Common myeloid progenitor, CD34-positive (primary cell): ENCODE results near the gene KRABD2.

Source experiments
- CTCF ChIA-PET: fragments of 350-600 bp; sonication (Branson Sonifier 250); formaldehyde crosslinking; loops from one replicate; lab custom pipeline; 2021; ENCODE audit warnings: antibody characterized with exemption; lab: Charles Lee
- POLR2A ChIA-PET: fragments of 350-600 bp; sonication (Branson Sonifier 250); formaldehyde crosslinking; loops from one replicate; lab custom pipeline; 2021; ENCODE audit warnings: antibody characterized with exemption; lab: Charles Lee
- DNase-seq, 3 donors: peaks; one replicate each; pipeline versions ENCODE4 v3.0.0 to v3.0.0-alpha.2; 2013
- H3K27ac ChIP-seq, 2 experiments: 1 replicate in 1 of 2; 2 replicates in 1 of 2; pipeline ENCODE4 v1.7.0; 2013; ENCODE audit warnings: inconsistent platforms in 2 of 2, low read length in 2 of 2, mild to moderate bottlenecking in 2 of 2, low read depth in 1 of 2, moderate library complexity in 1 of 2; ENCODE audit not compliant: severe bottlenecking in 2 of 2, insufficient read depth in 1 of 2, poor library complexity in 1 of 2
- H3K27me3 ChIP-seq, 5 experiments: replicated peaks in 2 of 5; 1 replicate in 3 of 5; 2 replicates in 2 of 5; pipeline versions ENCODE4 v1.6.1 to v1.7.0; 2013; ENCODE audit warnings: low read length in 4 of 5, mild to moderate bottlenecking in 2 of 5, moderate library complexity in 2 of 5, inconsistent platforms in 1 of 5; ENCODE audit not compliant: insufficient read depth in 5 of 5, control insufficient read depth in 4 of 5
- H3K36me3 ChIP-seq, 4 experiments: 1 replicate in 2 of 4; 2 replicates in 2 of 4; pipeline versions ENCODE4 v1.6.1 to v1.7.0; 2013; ENCODE audit warnings: low read length in 3 of 4, control low read depth in 1 of 4, mild to moderate bottlenecking in 1 of 4; ENCODE audit not compliant: control insufficient read depth in 4 of 4, insufficient read depth in 4 of 4
- H3K4me1 ChIP-seq, 4 experiments: 1 replicate in 3 of 4; 2 replicates in 1 of 4; pipeline versions ENCODE4 v1.6.1 to v1.7.1; 2013; ENCODE audit warnings: low read length in 3 of 4, mild to moderate bottlenecking in 3 of 4, control low read depth in 1 of 4, inconsistent platforms in 1 of 4, moderate library complexity in 1 of 4; ENCODE audit not compliant: control insufficient read depth in 4 of 4, insufficient read depth in 4 of 4; ENCODE audit errors: control extremely low read depth in 1 of 4
- H3K4me3 ChIP-seq, 7 experiments: 1 replicate in 4 of 7; 2 replicates in 3 of 7; pipeline versions ENCODE4 v1.5.1 to v1.7.0; 2013; ENCODE audit warnings: mild to moderate bottlenecking in 7 of 7, low read length in 6 of 7, moderate library complexity in 6 of 7, inconsistent platforms in 2 of 7, low read depth in 2 of 7, control low read depth in 1 of 7; ENCODE audit not compliant: insufficient read depth in 4 of 7, control insufficient read depth in 1 of 7; ENCODE audit errors: extremely low read depth in 1 of 7
- H3K9me3 ChIP-seq, 5 experiments: 1 replicate in 4 of 5; 2 replicates in 1 of 5; pipeline versions ENCODE4 v1.6.1 to v1.7.1; 2013; ENCODE audit warnings: low read length in 4 of 5, mild to moderate bottlenecking in 2 of 5, inconsistent platforms in 1 of 5, low read depth in 1 of 5, moderate library complexity in 1 of 5; ENCODE audit not compliant: control insufficient read depth in 4 of 5, insufficient read depth in 2 of 5; ENCODE audit errors: control extremely low read depth in 1 of 5
- WGBS: methylation state at CpG from one replicate; pipeline ENCODE4 v1.1.5; 2013; ENCODE audit not compliant: insufficient coverage; 5-methylcytosine and 5-hydroxymethylcytosine counted together

Gene KRABD2

GRCh38 chr17:8366231-8366630 lies 10.3 kb downstream of the KRABD2 start:
- no peaks in the 10 kb centered on the region for H3K9me3 ChIP-seq
- DNase-seq, result no peak
- WGBS, result no CpG with 5 or more reads among the region's 2 CpGs
- no peaks in the 10 kb centered on the region for H3K27me3 ChIP-seq
- H3K4me3 ChIP-seq, result no peak overlapping the region
- peaks cover 3 to 18% (median 14%) of the 10 kb centered on the region in 4 experiments for H3K36me3 ChIP-seq
- CTCF ChIA-PET, result no interaction called here
- H3K27ac ChIP-seq, result no peak overlapping the region
- H3K4me1 ChIP-seq, result peaks cover 6 to 25% (median 21%) of the 10 kb centered on the region in 4 experiments
- POLR2A ChIA-PET, result no interaction called here

DNA sequence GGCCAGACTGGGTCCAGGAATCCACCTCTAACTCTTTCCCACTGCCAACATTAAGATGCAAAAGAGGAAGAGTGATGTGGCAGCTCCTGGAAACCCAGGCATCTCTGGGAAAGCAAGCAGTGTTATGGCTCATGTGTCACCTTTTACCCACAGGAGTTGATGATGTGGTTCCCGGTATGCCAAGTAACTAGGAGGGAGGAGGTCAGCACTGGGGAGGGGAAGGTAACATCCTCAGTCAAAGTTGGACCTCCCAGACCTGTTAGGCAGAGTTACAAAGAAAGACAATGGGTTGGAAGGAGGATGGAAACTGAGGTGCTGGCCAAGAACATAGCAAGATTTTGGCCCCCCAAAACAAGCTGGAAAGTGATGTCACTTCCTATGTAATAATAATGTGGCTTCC lies 11.4 kb downstream of the KRABD2 start:
- no peak overlapping the region for H3K4me3 ChIP-seq
- WGBS, result 100% methylated on average over 1 of the region's 1 CpG
- peaks cover 10 to 33% (median 27%) of the 10 kb centered on the region in 4 experiments for H3K4me1 ChIP-seq
- ChIA-PET POLR2A (no interaction called here), CTCF (no interaction called here)
- DNase-seq, result no peak
- H3K36me3 ChIP-seq, result peaks cover 3 to 16% (median 14%) of the 10 kb centered on the region in 4 experiments
- H3K27ac ChIP-seq, result no peak overlapping the region
- H3K27me3 ChIP-seq, result no peaks in the 10 kb centered on the region
- H3K9me3 ChIP-seq, result no peaks in the 10 kb centered on the region

GRCh38 chr17:8362651-8363332 lies 13.7 kb downstream of the KRABD2 start:
- peaks cover 8 to 37% (median 32%) of the 10 kb centered on the region in 4 experiments for H3K4me1 ChIP-seq
- H3K4me3 ChIP-seq, result no peak overlapping the region
- H3K27me3 ChIP-seq, result no peaks in the 10 kb centered on the region
- DNase-seq, result no peak
- H3K27ac ChIP-seq, result no peak overlapping the region
- ChIA-PET CTCF (interaction anchor here (1.9 kb wide), 1 partner anchor 14 kb away, joined by 15 read pairs; the partner anchor contains the start of gene KRABD2), POLR2A (interaction anchor here (0.9 kb wide), 1 partner anchor 14 kb away, joined by 3 read pairs; the partner anchor contains the start of gene KRABD2)
- 96% methylated on average over 3 of the region's 4 CpGs for WGBS
- no peaks in the 10 kb centered on the region for H3K9me3 ChIP-seq
- peaks cover 0 to 7% (median 2%) of the 10 kb centered on the region in 4 experiments for H3K36me3 ChIP-seq

DNA sequence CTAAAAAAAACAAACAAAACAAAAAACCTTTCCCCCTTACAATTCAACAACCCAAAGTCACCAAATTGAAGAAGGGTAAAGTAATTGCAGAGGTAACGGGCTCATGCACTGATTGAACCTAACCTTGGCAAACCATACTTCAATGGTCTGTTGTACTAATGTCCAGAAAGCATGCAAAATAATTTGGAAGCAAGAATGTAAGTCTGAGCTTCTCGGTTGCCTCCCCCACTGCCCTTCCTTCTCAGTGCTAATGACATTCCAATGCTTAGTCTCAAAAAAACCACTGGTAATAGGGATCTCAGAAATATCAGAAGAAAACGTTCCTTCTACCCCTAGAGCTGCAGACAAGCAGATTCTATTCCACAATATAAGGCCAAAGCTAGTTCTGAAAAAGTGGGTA lies 15.8 kb downstream of the KRABD2 start:
- ChIA-PET CTCF (interaction anchor here (0.9 to 3.9 kb wide), 11 partner anchors 9 to 242 kb away, joined by 3 to 18 read pairs (median 3); partner anchors contain the start of genes KRABD2 and ODF4), POLR2A (interaction anchor here (0.8 to 1.8 kb wide), 2 partner anchors 16 to 34 kb away, joined by 3 to 6 read pairs; partner anchors contain the start of gene KRABD2)
- H3K27me3 ChIP-seq, result no peaks in the 10 kb centered on the region
- H3K27ac ChIP-seq, result peak overlapping the region in 1 of 2 experiments; percentile 37
- peaks cover 8 to 37% (median 32%) of the 10 kb centered on the region in 4 experiments for H3K4me1 ChIP-seq
- 63% methylated on average over 2 of the region's 3 CpGs for whole genome bisulfite sequencing
- H3K9me3 ChIP-seq, result no peaks in the 10 kb centered on the region
- no peak for DNase-seq
- peak overlapping the region in 1 of 7 experiments; percentile 50 for H3K4me3 ChIP-seq
- peaks cover 0 to 7% (median 2%) of the 10 kb centered on the region in 4 experiments for H3K36me3 ChIP-seq

GRCh38 chr17:8360260-8360659 lies 16.2 kb downstream of the KRABD2 start:
- H3K36me3 ChIP-seq, result peaks cover 0 to 3% (median 1%) of the 10 kb centered on the region in 4 experiments
- peak overlapping the region in 3 of 7 experiments; percentile 13 to 50 (median 38) for H3K4me3 ChIP-seq
- DNase-seq, result no peak
- 0% methylated on average over 1 of the region's 3 CpGs for WGBS
- H3K27ac ChIP-seq, result peak overlapping the region in 1 of 2 experiments; percentile 37
- H3K27me3 ChIP-seq, result no peaks in the 10 kb centered on the region
- ChIA-PET CTCF (interaction anchor here (0.9 to 3.9 kb wide), 10 partner anchors 10 to 114 kb away, joined by 3 to 18 read pairs (median 3); partner anchors contain the start of gene ODF4), POLR2A (interaction anchor here (0.8 to 1.8 kb wide), 2 partner anchors 16 to 34 kb away, joined by 3 to 6 read pairs; partner anchors contain the start of gene KRABD2)
- peaks cover 8 to 37% (median 32%) of the 10 kb centered on the region in 4 experiments for H3K4me1 ChIP-seq
- no peaks in the 10 kb centered on the region for H3K9me3 ChIP-seq

DNA sequence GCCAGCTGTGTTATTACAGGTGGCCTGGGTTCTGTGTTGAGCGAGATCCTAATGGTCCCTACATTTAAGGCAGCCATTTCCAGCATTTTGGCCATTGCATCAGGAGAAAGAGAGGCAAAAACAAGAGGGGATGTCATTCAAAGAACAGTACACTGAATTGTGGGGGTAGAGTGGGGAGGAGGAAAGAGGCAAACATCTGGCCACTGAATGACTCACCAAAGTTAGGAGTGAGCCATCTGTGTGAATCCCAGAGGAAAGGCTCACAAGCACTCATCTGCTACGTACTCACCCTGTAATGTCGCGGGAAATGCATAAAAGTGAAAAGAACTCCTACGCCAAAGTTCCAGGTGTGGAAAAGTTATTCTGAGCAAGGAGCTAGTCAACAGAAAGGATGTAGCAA lies 16.7 kb downstream of the KRABD2 start:
- Histone ChIP-seq H3K4me3 (peak overlapping the region in 4 of 7 experiments; percentile 2 to 50 (median 26)), H3K27ac (peak overlapping the region in 1 of 2 experiments; percentile 37), H3K9me3 (no peaks in the 10 kb centered on the region), H3K4me1 (peaks cover 8 to 37% (median 32%) of the 10 kb centered on the region in 4 experiments), H3K36me3 (peaks cover 0 to 2% (median 0%) of the 10 kb centered on the region in 4 experiments), H3K27me3 (no peaks in the 10 kb centered on the region)
- ChIA-PET POLR2A (interaction anchor here (0.8 to 1.8 kb wide), 2 partner anchors 17 to 33 kb away, joined by 3 to 6 read pairs; partner anchors contain the start of gene KRABD2), CTCF (interaction anchor here (1.1 to 3.9 kb wide), 4 partner anchors 10 to 113 kb away, joined by 3 to 18 read pairs (median 3); no protein-coding TSS in a partner anchor)
- peak in 2 of 3 donors; percentile 57 to 70 for DNase-seq
- no CpG with 5 or more reads among the region's 5 CpGs for WGBS
